LNCAP (cell line): ENCODE results near the gene CRYZL1.

Experiments used
- TF ChIP-seq, protein P1 (sequence below): fragments of 450-650 bp; IDR thresholded peaks from 2 replicates; pipeline ENCODE4 v1.5.1; 2017; ENCODE audit warnings: mild to moderate bottlenecking

Gene CRYZL1

DNA sequence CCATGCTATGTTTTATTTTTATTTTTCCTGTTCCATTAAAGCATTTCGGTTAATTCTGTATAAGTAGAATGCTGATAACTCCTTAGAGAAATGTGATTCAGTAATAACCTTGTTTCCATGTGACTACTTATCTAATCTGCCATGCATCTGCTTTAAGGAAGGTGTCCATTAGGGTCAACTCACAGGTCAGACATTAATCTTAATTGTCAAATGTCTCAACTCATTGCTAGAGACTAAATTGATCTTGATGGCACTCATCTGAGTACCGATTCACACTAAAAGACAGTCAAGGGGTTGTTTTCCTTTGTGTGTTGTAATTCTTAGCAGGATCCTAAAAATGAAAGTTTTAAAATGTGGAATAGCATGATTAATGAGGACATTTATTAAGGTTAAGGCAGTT, 42.5 kb upstream of the CRYZL1 start:
- TF ChIP-seq, protein P1, sequence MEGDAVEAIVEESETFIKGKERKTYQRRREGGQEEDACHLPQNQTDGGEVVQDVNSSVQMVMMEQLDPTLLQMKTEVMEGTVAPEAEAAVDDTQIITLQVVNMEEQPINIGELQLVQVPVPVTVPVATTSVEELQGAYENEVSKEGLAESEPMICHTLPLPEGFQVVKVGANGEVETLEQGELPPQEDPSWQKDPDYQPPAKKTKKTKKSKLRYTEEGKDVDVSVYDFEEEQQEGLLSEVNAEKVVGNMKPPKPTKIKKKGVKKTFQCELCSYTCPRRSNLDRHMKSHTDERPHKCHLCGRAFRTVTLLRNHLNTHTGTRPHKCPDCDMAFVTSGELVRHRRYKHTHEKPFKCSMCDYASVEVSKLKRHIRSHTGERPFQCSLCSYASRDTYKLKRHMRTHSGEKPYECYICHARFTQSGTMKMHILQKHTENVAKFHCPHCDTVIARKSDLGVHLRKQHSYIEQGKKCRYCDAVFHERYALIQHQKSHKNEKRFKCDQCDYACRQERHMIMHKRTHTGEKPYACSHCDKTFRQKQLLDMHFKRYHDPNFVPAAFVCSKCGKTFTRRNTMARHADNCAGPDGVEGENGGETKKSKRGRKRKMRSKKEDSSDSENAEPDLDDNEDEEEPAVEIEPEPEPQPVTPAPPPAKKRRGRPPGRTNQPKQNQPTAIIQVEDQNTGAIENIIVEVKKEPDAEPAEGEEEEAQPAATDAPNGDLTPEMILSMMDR: no peak

DNA sequence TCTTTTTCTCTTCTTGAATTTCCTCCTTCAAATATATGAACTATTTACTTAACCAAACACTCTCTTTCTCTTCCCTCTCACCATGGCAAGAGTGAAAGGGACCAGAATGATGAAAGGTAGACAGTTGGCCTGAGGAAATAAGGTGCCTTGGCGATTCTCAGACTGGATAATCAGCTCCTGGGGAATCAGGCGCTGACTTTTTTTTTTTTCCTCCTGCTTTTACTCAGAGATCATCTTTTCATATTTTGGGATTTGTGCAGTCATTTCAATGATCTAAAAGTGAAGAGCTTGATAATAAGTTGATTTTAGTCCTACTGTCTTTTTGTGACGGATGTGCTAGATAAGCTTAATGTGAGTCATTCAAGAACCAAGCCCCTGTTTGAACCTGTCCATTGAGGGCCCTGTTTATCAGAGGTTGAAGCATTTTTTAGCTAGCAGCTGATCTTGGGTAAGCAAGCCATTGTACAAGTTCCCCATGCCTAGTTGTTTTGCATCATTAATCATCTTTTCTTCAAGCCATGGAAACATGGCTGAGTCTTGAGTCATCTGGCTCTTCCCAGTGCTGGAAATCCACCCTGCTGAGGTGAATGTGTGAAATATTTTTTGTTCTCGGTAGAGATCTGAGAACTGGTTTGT, 41.6 kb upstream of the CRYZL1 start:
- TF ChIP-seq, protein P1: no peak

DNA sequence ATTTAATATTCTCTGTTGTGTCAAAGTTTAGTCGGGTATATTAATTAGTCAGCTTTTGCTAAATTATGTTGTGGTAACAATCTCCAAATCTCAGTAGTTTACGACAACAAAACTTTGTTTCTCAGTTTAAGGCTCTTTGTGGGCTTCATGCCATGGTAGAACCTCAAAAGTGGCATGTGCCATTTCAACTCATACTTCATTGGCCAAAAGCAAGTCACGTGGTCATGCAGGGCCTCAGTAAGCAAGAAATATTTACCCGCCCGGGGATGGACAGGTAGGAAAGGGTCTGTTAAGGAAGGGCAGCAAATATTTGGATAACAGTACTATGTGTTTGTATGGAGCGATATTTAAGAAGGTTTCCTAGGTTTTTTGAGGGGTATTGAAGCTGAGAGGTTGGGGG, 39.3 kb upstream of the CRYZL1 start:
- TF ChIP-seq, protein P1: no peak

- TF ChIP-seq, protein P1: no peak
Observed at GRCh38 chr21:33677450-33677849, 35.9 kb upstream of the CRYZL1 start.

DNA sequence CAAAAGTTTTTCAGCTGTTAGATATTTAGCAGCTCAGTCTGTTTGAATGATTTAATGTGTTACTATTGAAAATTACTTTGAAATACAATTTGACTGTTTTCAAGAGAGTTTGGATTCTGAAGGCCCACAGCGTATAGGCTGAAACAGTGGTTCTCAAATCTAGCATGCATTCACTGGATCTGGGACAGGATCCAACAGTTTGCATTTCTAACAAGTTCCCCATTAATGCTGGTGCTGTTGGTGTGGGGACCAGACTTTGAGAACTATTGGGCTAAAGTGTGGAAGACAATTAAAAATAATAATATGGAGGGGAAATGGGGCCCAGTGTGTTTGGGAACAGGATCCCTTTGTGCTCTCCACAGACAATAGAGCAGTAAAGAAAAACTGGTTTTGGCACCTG, 32.7 kb upstream of the CRYZL1 start:
- TF ChIP-seq, protein P1: no peak

DNA sequence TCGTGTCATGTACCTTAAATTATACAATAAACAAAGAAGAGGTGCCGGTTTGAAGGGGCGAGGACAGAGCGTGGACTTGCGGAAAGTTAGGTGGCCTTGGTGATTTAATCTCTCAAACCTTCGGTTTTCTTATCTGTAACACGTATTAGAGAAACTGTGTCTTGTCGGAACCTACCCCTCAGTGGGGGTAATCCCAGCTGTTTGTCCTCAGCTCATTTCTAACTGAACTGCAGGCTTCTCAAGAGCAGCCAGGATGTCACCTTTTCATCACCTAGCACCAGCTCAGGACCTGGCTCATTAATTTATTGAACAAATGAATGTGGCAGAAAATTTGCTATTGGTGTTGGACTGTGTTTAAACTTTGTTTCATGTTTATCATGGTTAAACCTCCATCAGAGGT, 31.9 kb upstream of the CRYZL1 start:
- TF ChIP-seq, protein P1: no peak

DNA sequence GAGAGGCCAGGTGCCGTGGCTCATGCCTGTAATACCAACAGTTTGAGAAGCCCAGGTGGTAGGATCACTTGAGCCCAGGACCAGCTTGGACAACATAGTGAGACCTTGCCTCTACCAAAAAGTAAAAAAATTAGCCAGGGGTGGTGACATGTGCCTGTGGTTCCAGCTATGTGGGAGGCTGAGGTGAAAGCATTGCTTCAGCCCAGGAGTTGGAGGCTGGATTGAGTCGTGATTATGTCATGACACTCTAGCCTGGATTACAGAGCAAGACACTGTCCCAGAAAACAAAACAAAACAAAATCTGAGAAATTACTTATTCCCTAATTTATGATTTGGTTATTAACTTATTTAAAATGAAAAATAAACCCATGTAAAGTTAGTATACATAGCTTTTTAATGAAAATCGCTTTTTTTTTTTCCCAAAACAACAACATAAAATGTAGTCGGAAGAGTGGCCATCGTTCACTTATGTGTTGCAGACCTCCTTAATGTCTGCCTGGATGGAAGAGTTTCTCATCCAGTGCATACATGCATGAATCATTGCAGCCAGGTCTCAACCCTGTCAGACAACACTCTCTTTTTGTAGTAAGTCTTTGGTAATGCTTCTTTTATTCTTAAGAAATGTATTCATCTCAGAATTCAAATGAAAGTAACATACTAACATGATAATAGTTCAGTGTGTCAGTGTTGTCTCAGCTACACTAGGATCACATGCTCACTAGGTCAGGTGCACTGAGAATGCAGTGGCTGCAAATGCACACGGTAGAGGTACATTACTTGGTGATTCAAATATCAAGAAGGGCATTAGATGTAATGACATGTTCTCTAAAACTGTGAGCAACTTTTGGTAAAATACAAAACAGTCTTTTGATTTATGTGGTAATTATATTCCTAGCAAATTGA, 28.8 kb upstream of the CRYZL1 start:
- TF ChIP-seq, protein P1: no peak
